ENCODE results near the gene ZDHHC17. TPM values are rescaled to one million over a fixed set of nuclear protein-coding genes. Genes with fewer than 3 reads are reported as not detected.
A peak's percentile ranks its signal among the peaks of the same experiment; 100 is the strongest.

Gene ZDHHC17
- total RNA-seq (2014; rRNA removed; shearing (Covaris generic)) (30.4 and 50.5 TPM in 2 replicates), polyA plus RNA-seq (2016; fragmentation: Nextera tagmentation; extraction: Ambion mirVana) (14.0 and 14.6 TPM in 2 replicates)

- Histone ChIP-seq H3K79me2 (ENCODE audit: insufficient read depth) (peaks cover 47% of the 10 kb centered on the region), H3K27ac (peak within 1 kb of the TSS; percentile 96), H3K4me3 (peak within 1 kb of the TSS; percentile 90), H3F3A (ENCODE audit: insufficient read depth) (peaks cover 13% of the 10 kb centered on the region), H3K4me1 (ENCODE audit: insufficient read depth) (0 out of 2 replicates have a peak, but pooled peaks cover 7% of the 10 kb centered on the region), H3K9ac (peak within 1 kb of the TSS; percentile 95), H2AFZ (peak within 1 kb of the TSS; percentile 86), H4K20me1 (ENCODE audit: insufficient read depth) (no peaks in the 10 kb centered on the region), H3K36me3 (ENCODE audit: low read depth) (no peaks in the 10 kb centered on the region), H3K27me3 (replicated peaks; ENCODE audit: insufficient read depth) (no peaks in the 10 kb centered on the region), H3K9me2 (ENCODE audit: insufficient read depth) (no peaks in the 10 kb centered on the region), H3K9me3 (ENCODE audit: low read depth) (no peaks in the 10 kb centered on the region), H3K4me2 (ENCODE audit: unreplicated experiment) (peak within 1 kb of the TSS; percentile 88)
- in situ Hi-C loops (cut with MboI) = no loop called here
- DNase-seq = peak; percentile 97
- WGBS, 2 experiments (ENCODE audit: low coverage in 1 of 2, low lambda C conversion rate in 2 of 2, missing lambda C conversion rate in 2 of 2) = 0 to 1% methylated on average over 41 to 68 of the region's 93 CpGs
- no peak for TF ChIP-seq EZH2phosphoT487 (IDR thresholded peaks at IDR 0.05; ENCODE audit: insufficient read depth, low read depth)
- TF ChIP-seq EZH2 (IDR thresholded peaks at IDR 0.05; ENCODE audit: insufficient read depth, poor library complexity, severe bottlenecking) = no peak
Measured at GRCh38 chr12:76763746-76764675, at the start of gene ZDHHC17. Gene ZDHHC17 (plus strand): TSS chr12:76764115. CDS start chr12:76764237, 122 bp downstream.

DNA sequence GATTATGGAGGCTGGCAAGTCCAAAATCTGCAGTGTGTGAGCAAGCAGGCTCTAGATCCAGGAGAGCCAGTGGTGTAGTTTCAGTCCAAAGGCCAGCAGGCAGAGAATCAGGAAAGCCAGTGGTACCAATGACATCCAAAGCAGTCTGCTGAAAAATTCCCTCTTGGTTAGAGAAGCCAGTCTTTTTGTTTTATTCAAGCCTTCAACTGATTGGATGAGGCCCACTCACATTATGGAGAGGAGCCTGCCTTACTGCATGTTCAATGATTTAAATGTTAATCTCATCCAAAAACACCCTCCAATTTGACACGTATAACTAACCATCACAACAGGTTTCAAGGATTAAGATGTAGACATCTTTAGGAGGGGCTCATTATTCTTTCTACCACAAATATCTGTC, 49.5 kb upstream of the ZDHHC17 start:
- 86 to 94% methylated on average over 1 of the region's 1 CpG for WGBS, 2 experiments (ENCODE audit: low coverage in 1 of 2, low lambda C conversion rate in 2 of 2, missing lambda C conversion rate in 2 of 2)
- peaks cover 35% of the 10 kb centered on the region for H3K4me1 ChIP-seq (ENCODE audit: insufficient read depth)
- no peaks in the 10 kb centered on the region for H4K20me1 ChIP-seq (ENCODE audit: insufficient read depth)
- no peaks in the 10 kb centered on the region for H3K9me3 ChIP-seq (ENCODE audit: low read depth)
- in situ Hi-C loops (cut with MboI) = no loop called here
- H3K36me3 ChIP-seq (ENCODE audit: low read depth) = no peaks in the 10 kb centered on the region
- H3K4me2 ChIP-seq (ENCODE audit: unreplicated experiment) = no peak overlapping the region
- no peaks in the 10 kb centered on the region for H3K9me2 ChIP-seq (ENCODE audit: insufficient read depth)
- DNase-seq = no peak
- no peak overlapping the region for H3K9ac ChIP-seq
- H3K27me3 ChIP-seq (replicated peaks; ENCODE audit: insufficient read depth) = no peaks in the 10 kb centered on the region
- H3K79me2 ChIP-seq (ENCODE audit: insufficient read depth) = no peaks in the 10 kb centered on the region
- H3F3A ChIP-seq (ENCODE audit: insufficient read depth) = peaks cover 8% of the 10 kb centered on the region
- TF ChIP-seq EZH2 (IDR thresholded peaks at IDR 0.05; ENCODE audit: insufficient read depth, poor library complexity, severe bottlenecking) (no peak), EZH2phosphoT487 (IDR thresholded peaks at IDR 0.05; ENCODE audit: insufficient read depth, low read depth) (no peak)
- no peak overlapping the region for H2AFZ ChIP-seq
- no peak overlapping the region for H3K4me3 ChIP-seq
- no peak overlapping the region for H3K27ac ChIP-seq

DNA sequence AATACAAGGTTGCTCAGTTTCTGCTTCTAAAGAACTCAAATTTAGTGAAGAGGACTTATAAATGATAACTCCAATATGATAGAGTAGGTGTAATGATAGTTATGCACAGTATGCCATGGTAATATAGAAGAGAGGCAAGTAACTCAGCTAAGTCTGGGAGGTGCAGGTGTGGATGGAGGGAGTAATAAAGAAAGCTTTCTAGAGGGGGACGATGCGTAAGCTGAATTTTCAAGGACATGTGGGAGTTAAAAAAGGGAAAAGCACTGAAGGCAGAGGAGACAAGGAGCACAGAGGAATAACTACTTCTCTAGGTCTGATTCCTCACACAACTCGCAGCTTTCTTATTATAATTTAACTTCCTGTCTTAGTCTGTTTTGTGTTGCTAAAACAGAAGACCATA, 49.1 kb upstream of the ZDHHC17 start:
- Histone ChIP-seq H2AFZ (no peak overlapping the region), H3K4me2 (ENCODE audit: unreplicated experiment) (no peak overlapping the region), H3K4me3 (no peak overlapping the region), H3K27me3 (replicated peaks; ENCODE audit: insufficient read depth) (no peaks in the 10 kb centered on the region), H4K20me1 (ENCODE audit: insufficient read depth) (no peaks in the 10 kb centered on the region), H3K27ac (no peak overlapping the region), H3F3A (ENCODE audit: insufficient read depth) (peaks cover 12% of the 10 kb centered on the region), H3K36me3 (ENCODE audit: low read depth) (no peaks in the 10 kb centered on the region), H3K9ac (no peak overlapping the region), H3K9me3 (ENCODE audit: low read depth) (no peaks in the 10 kb centered on the region), H3K79me2 (ENCODE audit: insufficient read depth) (no peaks in the 10 kb centered on the region), H3K4me1 (ENCODE audit: insufficient read depth) (peaks cover 40% of the 10 kb centered on the region), H3K9me2 (ENCODE audit: insufficient read depth) (no peaks in the 10 kb centered on the region)
- no peak for TF ChIP-seq EZH2 (IDR thresholded peaks at IDR 0.05; ENCODE audit: insufficient read depth, poor library complexity, severe bottlenecking)
- no peak for TF ChIP-seq EZH2phosphoT487 (IDR thresholded peaks at IDR 0.05; ENCODE audit: insufficient read depth, low read depth)
- WGBS, 2 experiments (ENCODE audit: low coverage in 1 of 2, low lambda C conversion rate in 2 of 2, missing lambda C conversion rate in 2 of 2) = 98 to 100% methylated on average over 3 of the region's 3 CpGs
- in situ Hi-C loops (cut with MboI) = no loop called here
- DNase-seq = no peak

DNA sequence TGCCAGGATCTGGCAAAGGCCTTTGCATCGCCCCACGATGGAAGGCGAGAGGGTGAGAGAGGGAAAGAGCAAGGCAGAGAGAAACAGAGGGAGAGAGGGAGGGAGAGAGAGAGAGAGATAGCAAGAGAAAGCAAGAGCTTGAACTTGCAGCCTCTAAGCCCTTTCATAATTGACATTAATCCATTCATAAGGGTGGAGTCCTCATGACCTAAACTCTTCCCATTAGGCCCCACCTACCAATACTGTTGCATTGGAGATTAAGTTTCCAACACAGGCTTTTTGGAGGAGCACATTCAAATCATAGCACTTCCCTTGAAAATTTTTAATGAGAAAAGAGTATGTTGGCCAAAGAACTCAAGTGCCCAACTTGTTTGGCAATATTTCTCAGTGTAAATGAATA, 48.6 kb upstream of the ZDHHC17 start:
- Histone ChIP-seq H3K9me3 (ENCODE audit: low read depth) (no peaks in the 10 kb centered on the region), H3F3A (ENCODE audit: insufficient read depth) (peaks cover 16% of the 10 kb centered on the region), H3K27ac (no peak overlapping the region), H3K9me2 (ENCODE audit: insufficient read depth) (no peaks in the 10 kb centered on the region), H4K20me1 (ENCODE audit: insufficient read depth) (no peaks in the 10 kb centered on the region), H3K79me2 (ENCODE audit: insufficient read depth) (no peaks in the 10 kb centered on the region), H3K27me3 (replicated peaks; ENCODE audit: insufficient read depth) (no peaks in the 10 kb centered on the region), H3K4me2 (ENCODE audit: unreplicated experiment) (no peak overlapping the region), H2AFZ (no peak overlapping the region), H3K4me1 (ENCODE audit: insufficient read depth) (peaks cover 44% of the 10 kb centered on the region), H3K9ac (no peak overlapping the region), H3K36me3 (ENCODE audit: low read depth) (no peaks in the 10 kb centered on the region), H3K4me3 (no peak overlapping the region)
- TF ChIP-seq EZH2phosphoT487 (IDR thresholded peaks at IDR 0.05; ENCODE audit: insufficient read depth, low read depth) = no peak
- no peak for TF ChIP-seq EZH2 (IDR thresholded peaks at IDR 0.05; ENCODE audit: insufficient read depth, poor library complexity, severe bottlenecking)
- 97 to 98% methylated on average over 3 of the region's 3 CpGs for WGBS, 2 experiments (ENCODE audit: low coverage in 1 of 2, low lambda C conversion rate in 2 of 2, missing lambda C conversion rate in 2 of 2)
- DNase-seq = no peak
- in situ Hi-C loops (cut with MboI) = no loop called here
